ENCODE data around the gene AGFG2. TPM values are rescaled to one million over a fixed set of nuclear protein-coding genes. Genes with fewer than 3 reads are reported as not detected.
A peak's percentile ranks its signal among the peaks of the same experiment; 100 is the strongest.

AGFG2 gene
- total RNA-seq, 1 donor from 2014 or later, result 48.6 TPM

GRCh38 chr7:100578246-100579183, 39.5 kb downstream of the AGFG2 start:
- H3K4me3 Mint-ChIP-seq (ENCODE audit: unreplicated experiment), result no peak overlapping the region
- H3K27ac Mint-ChIP-seq (ENCODE audit: unreplicated experiment), result peak overlapping the region; percentile 24
- peaks cover 8% of the 10 kb centered on the region for H3K36me3 Mint-ChIP-seq (ENCODE audit: low read depth, unreplicated experiment)
- peaks cover 12% of the 10 kb centered on the region for H3K4me1 Mint-ChIP-seq (ENCODE audit: unreplicated experiment)
- TF ChIP-seq CTCF (IDR thresholded peaks at IDR 0.05; ENCODE audit: unreplicated experiment), result no peak
- no peak for DNase-seq (ENCODE audit: low spot score)
- no peaks in the 10 kb centered on the region for H3K9me3 Mint-ChIP-seq (ENCODE audit: unreplicated experiment)
- peaks cover 19% of the 10 kb centered on the region for H3K27me3 Mint-ChIP-seq (ENCODE audit: unreplicated experiment)

- no peaks in the 10 kb centered on the region for H3K9me3 Mint-ChIP-seq (ENCODE audit: unreplicated experiment)
- no peak for DNase-seq (ENCODE audit: low spot score)
- TF ChIP-seq CTCF (IDR thresholded peaks at IDR 0.05; ENCODE audit: unreplicated experiment), result no peak
- H3K27ac Mint-ChIP-seq (ENCODE audit: unreplicated experiment), result no peak overlapping the region
- H3K4me3 Mint-ChIP-seq (ENCODE audit: unreplicated experiment), result no peak overlapping the region
- peaks cover 26% of the 10 kb centered on the region for H3K4me1 Mint-ChIP-seq (ENCODE audit: unreplicated experiment)
- peaks cover 18% of the 10 kb centered on the region for H3K27me3 Mint-ChIP-seq (ENCODE audit: unreplicated experiment)
- H3K36me3 Mint-ChIP-seq (ENCODE audit: low read depth, unreplicated experiment), result peaks cover 14% of the 10 kb centered on the region
These were observed 41.7 kb downstream of the AGFG2 start for GRCh38 chr7:100580466-100581283.

GRCh38 chr7:100582041-100582579, 43.1 kb downstream of the AGFG2 start:
- no peak for DNase-seq (ENCODE audit: low spot score)
- Mint-ChIP-seq H3K36me3 (ENCODE audit: low read depth, unreplicated experiment) (peaks cover 10% of the 10 kb centered on the region), H3K27ac (ENCODE audit: unreplicated experiment) (peak overlapping the region; percentile 42), H3K4me3 (ENCODE audit: unreplicated experiment) (peak overlapping the region; percentile 65), H3K9me3 (ENCODE audit: unreplicated experiment) (no peaks in the 10 kb centered on the region), H3K27me3 (ENCODE audit: unreplicated experiment) (peaks cover 19% of the 10 kb centered on the region), H3K4me1 (ENCODE audit: unreplicated experiment) (peaks cover 26% of the 10 kb centered on the region)
- TF ChIP-seq CTCF (IDR thresholded peaks at IDR 0.05; ENCODE audit: unreplicated experiment), result no peak

GRCh38 chr7:100582650-100583049, 43.6 kb downstream of the AGFG2 start:
- peak overlapping the region; percentile 42 for H3K27ac Mint-ChIP-seq (ENCODE audit: unreplicated experiment)
- peak overlapping the region; percentile 65 for H3K4me3 Mint-ChIP-seq (ENCODE audit: unreplicated experiment)
- peaks cover 10% of the 10 kb centered on the region for H3K36me3 Mint-ChIP-seq (ENCODE audit: low read depth, unreplicated experiment)
- no peaks in the 10 kb centered on the region for H3K9me3 Mint-ChIP-seq (ENCODE audit: unreplicated experiment)
- no peak for TF ChIP-seq CTCF (IDR thresholded peaks at IDR 0.05; ENCODE audit: unreplicated experiment)
- H3K27me3 Mint-ChIP-seq (ENCODE audit: unreplicated experiment), result peaks cover 20% of the 10 kb centered on the region
- peaks cover 26% of the 10 kb centered on the region for H3K4me1 Mint-ChIP-seq (ENCODE audit: unreplicated experiment)
- no peak for DNase-seq (ENCODE audit: low spot score)
